HG03103 (cell line): ENCODE data around the gene ZCCHC14.
"Not testable (repeated sequence)": the region's sequence is repeated elsewhere in the genome, so short reads cannot be mapped to it uniquely, and the experiment has no call there.

ENCODE experiments used
- ATAC-seq: cut with Tn5 transposase; IDR thresholded peaks from one replicate; pipeline ENCODE4 v1.9.1; 2021; ENCODE audit warnings: low read depth; ENCODE audit not compliant: unreplicated experiment

The ZCCHC14 gene

GRCh38 chr16:87368029-87368770, 124.6 kb downstream of the ZCCHC14 start:
- no peak for ATAC-seq

GRCh38 chr16:87367529-87367928, 125.3 kb downstream of the ZCCHC14 start:
- no peak for ATAC-seq

DNA sequence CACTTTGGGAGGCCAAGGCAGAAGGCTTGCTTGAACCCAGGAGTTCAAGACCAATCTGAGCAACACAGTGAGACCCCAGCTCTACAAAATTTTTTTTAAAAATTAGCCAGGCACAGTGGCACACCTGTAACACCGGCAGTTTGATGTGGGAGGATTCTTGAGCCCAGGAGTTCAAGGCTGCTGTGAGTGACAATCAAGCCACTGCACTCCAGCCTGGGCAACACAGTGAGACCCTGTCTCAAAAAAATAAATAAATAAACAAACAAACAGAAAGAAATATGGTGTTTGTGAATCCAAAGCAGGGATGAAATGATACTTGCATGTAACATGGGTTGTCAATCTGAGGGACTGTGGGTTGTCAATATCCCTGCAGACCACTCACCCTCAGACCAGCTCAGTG, 125.9 kb downstream of the ZCCHC14 start:
- ATAC-seq, result no peak

DNA sequence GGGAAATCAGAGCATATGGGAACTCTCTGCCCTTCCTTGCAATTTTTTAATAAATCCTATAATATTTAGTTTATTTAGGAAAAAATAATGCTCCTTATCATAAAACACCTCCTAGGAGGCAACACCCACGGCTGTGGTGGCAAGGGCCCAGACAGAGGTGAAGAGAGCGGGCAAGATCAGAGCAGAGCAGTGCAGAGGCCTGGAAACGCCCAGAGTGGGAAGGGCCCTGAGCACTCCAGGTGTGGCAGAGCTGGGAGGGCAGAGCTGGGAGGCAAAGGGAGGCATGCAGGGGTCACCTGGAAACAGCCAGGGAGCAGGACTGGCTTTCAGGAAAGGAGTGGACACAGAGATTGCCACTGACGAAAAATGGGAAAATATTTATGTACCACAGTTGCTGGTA, 126.5 kb downstream of the ZCCHC14 start:
- no peak for ATAC-seq

DNA sequence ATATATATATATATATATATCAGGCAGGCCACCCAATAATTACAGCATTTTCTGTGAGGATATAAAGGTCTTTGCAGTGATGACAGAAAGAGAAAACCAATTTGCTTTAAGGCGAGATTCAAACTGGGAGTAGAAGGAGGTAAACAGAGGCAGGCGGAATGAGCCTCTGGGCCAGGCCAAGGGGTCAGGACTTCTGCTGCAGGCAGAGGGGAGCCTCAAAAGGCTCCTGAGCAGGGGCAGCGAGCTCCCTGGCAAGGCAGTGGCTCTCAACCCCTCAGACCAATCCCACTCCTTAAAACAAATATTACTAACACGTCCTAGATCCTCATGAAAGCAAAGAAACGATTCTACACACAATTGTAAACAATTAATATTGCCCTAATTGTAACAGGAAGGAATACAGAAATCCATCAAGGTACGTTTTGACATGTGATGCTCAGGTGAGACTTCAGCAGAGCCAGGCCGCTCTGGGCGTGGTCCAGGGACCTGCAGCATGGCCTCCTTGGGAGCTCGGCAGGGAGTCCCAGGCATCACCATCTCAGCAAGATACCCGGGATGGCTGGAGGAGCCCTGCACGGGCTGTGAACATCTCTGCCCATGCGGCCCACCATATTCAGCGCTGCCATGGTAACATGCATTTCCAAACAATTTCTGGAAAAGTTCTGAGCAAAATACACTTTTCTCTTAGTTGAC, 127.7 kb downstream of the ZCCHC14 start:
- no peak for ATAC-seq

DNA sequence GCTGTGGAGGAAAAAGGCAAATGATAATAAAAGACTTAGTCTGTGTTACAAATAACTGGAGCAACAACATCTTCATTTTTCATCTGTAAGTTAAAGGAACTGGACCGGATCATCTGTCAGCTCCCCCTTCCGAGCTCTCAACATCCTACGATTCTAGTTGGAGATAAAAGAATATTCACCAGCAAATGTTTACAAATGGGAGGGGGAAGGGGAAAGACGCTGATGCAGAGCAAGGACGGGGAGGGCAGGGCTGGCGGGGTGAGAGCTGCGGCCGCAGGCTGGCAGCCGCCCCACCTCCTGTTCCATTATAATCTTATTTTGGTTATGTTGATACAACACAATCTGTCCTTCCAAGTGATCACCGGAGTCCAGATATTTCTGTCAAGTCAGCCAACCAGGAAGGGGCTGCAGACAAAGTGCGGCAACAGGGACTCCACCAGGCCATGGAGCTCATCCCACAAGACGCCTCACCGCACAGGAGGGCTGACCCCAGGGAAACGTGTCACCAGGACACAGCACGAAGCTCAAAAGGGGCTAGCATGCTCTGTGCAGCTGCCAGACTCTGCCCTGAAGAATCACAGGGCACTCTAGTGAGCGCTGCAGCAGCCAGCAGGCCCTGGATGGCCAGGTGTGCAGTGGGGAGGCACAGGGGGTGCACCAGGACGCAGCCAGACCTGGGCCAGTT, 128.9 kb downstream of the ZCCHC14 start:
- no peak for ATAC-seq

GRCh38 chr16:87362828-87363559, 129.8 kb downstream of the ZCCHC14 start:
- not testable (repeated sequence) for ATAC-seq

GRCh38 chr16:87361916-87362619, 130.8 kb downstream of the ZCCHC14 start:
- ATAC-seq, result no peak

GRCh38 chr16:87360862-87361610, 131.8 kb downstream of the ZCCHC14 start:
- no peak for ATAC-seq

- ATAC-seq, result no peak
Observed at GRCh38 chr16:87359121-87359520, 133.7 kb downstream of the ZCCHC14 start.

DNA sequence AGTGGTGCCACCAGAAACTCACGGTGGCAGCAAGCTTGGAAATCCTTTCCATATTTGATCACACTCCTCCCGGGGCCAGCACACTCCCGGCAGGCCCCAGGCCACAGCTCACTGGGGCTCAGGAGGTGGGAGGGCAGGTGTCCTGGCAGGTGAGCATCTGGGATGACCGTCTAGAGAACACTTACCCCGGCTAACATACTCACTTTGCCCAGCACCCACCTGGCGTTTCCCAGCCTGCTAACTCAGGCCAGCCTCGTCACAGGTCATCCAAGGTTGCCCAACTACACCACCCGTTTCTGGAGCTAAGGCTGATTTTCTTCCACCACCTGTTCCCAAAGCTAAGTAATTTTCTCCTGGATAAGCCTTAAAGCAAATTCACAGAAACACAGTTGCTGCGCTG, 134.1 kb downstream of the ZCCHC14 start:
- ATAC-seq, result no peak

DNA sequence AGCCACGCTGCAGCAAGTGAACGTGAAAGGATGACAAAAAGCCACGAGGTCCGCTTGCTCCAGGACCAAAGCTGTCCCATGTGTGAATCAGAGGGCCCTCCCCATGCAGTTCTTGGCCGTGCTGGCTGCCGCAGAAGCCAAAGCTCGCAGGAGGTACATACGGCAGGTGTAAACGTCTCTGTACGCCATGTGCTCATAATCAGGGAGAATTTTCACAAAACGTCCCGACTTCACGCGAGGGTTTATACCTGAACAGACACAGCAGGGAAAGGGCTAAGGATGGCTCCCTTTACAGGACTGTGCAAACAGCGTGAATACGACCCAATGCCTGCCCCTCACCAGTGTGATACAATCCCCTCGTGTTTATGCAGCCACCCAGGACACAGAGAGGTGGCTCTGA, 134.6 kb downstream of the ZCCHC14 start:
- no peak for ATAC-seq

GRCh38 chr16:87356491-87356853, 136.4 kb downstream of the ZCCHC14 start:
- no peak for ATAC-seq
